ENCODE measurements around the gene ANKRD6. TPM values are rescaled to one million over a fixed set of nuclear protein-coding genes. Genes with fewer than 3 reads are reported as not detected.
"Not testable (repeated sequence)": the region's sequence is repeated elsewhere in the genome, so short reads cannot be mapped to it uniquely, and the experiment has no call there.

ANKRD6 gene
- total RNA-seq, 1 donor from 2014 or later = 6.2 TPM

DNA sequence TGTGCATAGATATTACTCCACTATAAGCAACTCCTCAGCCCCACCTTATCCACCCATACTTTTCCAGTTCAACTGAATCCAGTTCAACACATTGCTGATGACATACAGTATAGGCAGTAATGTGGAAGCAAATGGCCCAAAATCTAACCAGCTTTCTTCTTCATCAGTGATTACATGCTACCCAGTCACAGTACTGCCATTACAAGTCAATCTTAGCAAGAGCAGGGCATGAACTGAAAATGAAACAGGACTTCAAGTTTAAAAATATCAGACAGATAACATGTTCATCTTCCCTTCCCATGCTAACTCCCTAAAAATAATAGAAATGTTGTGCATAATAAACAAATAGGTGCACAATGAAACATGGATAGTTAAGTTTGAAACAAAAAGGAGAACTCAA lies 40.1 kb upstream of the ANKRD6 start:
- no peak for DNase-seq (ENCODE audit: low read depth)
- no peak overlapping the region for H3K4me3 ChIP-seq (ENCODE audit: low read depth, low read length)
- TF ChIP-seq CTCF (conservative IDR thresholded peaks at IDR 0.05; ENCODE audit: low read depth, low read length) = no peak

DNA sequence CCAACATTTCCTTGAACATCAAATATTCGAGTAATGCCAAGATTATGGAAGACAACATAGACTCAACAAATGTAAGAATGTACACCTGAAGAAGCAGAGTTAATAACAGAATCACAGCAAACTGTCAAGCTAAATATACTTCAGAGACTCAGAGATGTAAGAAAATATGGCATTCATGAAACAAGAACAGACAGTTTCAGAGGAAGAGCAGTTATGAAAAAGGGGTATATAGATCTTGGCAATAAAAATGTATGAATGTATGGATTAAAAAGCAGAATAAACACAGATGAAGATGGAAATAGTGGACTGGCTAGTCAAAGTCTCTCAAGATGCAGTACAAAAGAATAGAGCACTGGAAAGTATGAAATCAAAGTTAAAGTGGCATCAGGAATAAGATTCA lies 39.3 kb upstream of the ANKRD6 start:
- H3K4me3 ChIP-seq (ENCODE audit: low read depth, low read length) = no peak overlapping the region
- TF ChIP-seq CTCF (conservative IDR thresholded peaks at IDR 0.05; ENCODE audit: low read depth, low read length) = no peak
- DNase-seq (ENCODE audit: low read depth) = no peak

- H3K4me3 ChIP-seq (ENCODE audit: low read depth, low read length); DNase-seq (ENCODE audit: low read depth): not testable (repeated sequence)
These were observed 35.1 kb upstream of the ANKRD6 start for GRCh38 chr6:89397884-89398283.

DNA sequence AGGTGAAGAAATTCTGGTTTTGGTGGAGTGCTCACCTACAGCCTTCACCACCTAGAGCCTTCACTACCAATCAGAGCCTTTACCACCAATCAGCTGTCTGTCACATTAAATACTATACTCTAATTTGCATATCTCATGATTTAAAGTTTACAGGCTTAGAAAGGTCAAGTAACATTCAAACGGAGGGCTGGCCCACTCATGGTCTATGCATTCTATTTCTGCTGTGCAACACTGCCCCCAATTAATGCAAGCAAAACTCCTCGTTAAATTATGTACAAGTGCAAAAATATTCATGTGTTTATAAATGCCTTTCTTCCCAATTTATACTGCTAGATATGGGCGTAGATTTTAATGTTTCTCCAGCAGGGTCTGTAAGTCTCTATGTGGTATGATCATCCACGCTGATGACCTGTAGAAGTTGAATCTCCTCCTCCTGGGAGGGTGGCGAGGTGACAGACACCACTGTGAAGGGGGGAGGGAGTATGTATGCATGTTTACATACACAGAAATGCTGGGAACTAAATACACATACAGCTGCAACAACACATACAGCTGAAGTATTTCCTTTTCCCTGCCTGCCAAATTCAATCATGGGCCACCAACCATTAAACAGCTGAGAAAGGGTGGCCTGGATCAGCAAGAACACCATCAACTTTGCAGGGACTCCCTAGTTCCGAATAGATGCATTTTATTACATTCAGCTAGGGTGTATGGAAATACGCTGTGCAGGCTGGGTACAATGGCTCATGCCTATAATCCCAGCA lies 34.0 kb upstream of the ANKRD6 start:
- TF ChIP-seq CTCF (conservative IDR thresholded peaks at IDR 0.05; ENCODE audit: low read depth, low read length) = no peak
- no peak overlapping the region for H3K4me3 ChIP-seq (ENCODE audit: low read depth, low read length)
- DNase-seq (ENCODE audit: low read depth) = no peak

DNA sequence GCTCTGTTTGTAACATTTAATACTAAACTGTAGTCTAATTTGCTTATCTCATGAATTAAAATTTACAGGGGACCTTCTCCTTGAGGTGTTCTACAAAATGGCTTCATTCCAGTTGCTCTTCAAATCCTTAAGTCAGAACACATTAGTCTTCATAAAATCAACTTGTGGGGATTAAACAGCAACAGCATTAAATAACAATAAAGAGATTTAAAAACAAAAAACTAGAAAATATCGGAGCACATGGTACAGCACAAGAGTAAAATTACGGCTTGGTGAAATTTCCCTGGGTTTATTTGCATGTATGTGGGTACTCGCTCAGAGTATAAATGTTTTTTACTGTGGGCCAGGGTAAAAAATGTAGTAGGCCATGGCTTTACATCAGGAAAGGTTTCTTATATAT lies 32.9 kb upstream of the ANKRD6 start:
- TF ChIP-seq CTCF (conservative IDR thresholded peaks at IDR 0.05; ENCODE audit: low read depth, low read length) = no peak

DNA sequence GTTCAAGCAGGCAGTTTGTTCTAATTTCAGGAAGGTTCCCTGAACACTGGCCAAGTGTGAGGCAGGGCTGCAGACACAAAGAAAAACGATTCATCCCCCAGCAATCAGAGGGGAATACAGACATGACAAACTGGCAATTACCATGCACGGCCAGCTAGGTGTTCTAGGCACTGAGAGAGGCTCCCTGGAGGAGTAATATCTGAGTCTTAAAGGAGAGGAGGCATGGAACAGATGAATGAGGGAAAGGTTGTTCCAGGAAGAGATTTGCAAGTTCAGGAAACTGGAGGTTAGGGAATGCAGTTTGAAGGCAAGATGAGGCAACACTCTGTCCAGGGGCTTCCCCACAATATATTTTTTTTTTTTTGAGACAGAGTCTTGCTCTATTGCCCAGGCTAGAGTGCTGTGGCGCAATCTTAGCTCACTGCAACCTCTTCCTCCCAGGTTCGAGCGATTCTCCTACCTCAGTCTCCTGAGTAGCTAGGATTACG lies 32.0 kb upstream of the ANKRD6 start:
- DNase-seq (ENCODE audit: low read depth) = peak; percentile 51
- no peak overlapping the region for H3K4me3 ChIP-seq (ENCODE audit: low read depth, low read length)
- TF ChIP-seq CTCF (conservative IDR thresholded peaks at IDR 0.05; ENCODE audit: low read depth, low read length) = no peak

More for the DNA sequence above, 32.9 kb upstream of the ANKRD6 start:
- DNase-seq (ENCODE audit: low read depth) = no peak
- no peak overlapping the region for H3K4me3 ChIP-seq (ENCODE audit: low read depth, low read length)

GRCh38 chr6:89402776-89403175 lies 30.2 kb upstream of the ANKRD6 start:
- DNase-seq (ENCODE audit: low read depth) = no peak
- no peak for TF ChIP-seq CTCF (conservative IDR thresholded peaks at IDR 0.05; ENCODE audit: low read depth, low read length)
- no peak overlapping the region for H3K4me3 ChIP-seq (ENCODE audit: low read depth, low read length)

Measured in epithelial cell of proximal tubule (primary cell).